ENCODE results near the gene ZNF165.

Gene ZNF165

GRCh38 chr6:28104392-28105244 lies 24.2 kb downstream of the ZNF165 start (continued):
- 0 out of 2 replicates have a peak, but pooled peaks have one; percentile 31 for TF ChIP-seq IKZF3 (tag by site-specific recombination; IDR thresholded peaks at IDR 0.05)
- TF ChIP-seq ZNF561 (tag by site-specific recombination; IDR thresholded peaks at IDR 0.05; ENCODE audit: borderline replicate concordance) = no peak
- TF ChIP-seq ZNF529 (tag by site-specific recombination; IDR thresholded peaks at IDR 0.05; ENCODE audit: insufficient replicate concordance) = no peak
- TF ChIP-seq, protein P1, sequence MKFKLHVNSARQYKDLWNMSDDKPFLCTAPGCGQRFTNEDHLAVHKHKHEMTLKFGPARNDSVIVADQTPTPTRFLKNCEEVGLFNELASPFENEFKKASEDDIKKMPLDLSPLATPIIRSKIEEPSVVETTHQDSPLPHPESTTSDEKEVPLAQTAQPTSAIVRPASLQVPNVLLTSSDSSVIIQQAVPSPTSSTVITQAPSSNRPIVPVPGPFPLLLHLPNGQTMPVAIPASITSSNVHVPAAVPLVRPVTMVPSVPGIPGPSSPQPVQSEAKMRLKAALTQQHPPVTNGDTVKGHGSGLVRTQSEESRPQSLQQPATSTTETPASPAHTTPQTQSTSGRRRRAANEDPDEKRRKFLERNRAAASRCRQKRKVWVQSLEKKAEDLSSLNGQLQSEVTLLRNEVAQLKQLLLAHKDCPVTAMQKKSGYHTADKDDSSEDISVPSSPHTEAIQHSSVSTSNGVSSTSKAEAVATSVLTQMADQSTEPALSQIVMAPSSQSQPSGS (tag by site-specific recombination; IDR thresholded peaks at IDR 0.05; ENCODE audit: low read depth) = no peak
- TF ChIP-seq ZNF76 (tag by site-specific recombination; IDR thresholded peaks at IDR 0.05; ENCODE audit: borderline replicate concordance, low read depth) = peak; percentile 30; the same call in 1 of the 2 replicates
- TF ChIP-seq WT1 (tag by site-specific recombination; IDR thresholded peaks at IDR 0.05) = no peak
- TF ChIP-seq ZNF302 (tag by site-specific recombination; IDR thresholded peaks at IDR 0.05; ENCODE audit: low read depth) = no peak
- TF ChIP-seq ZNF394 (tag by site-specific recombination; IDR thresholded peaks at IDR 0.05; ENCODE audit: borderline replicate concordance) = peak; percentile 24; the same call in 1 of the 2 replicates
- peak; percentile 41 for TF ChIP-seq SP2 (tag by site-specific recombination; IDR thresholded peaks at IDR 0.05)
- TF ChIP-seq CTCF (tag by site-specific recombination; IDR thresholded peaks at IDR 0.05) = peak; percentile 95
- 0 out of 2 replicates have a peak, but pooled peaks have one; percentile 30 for TF ChIP-seq ZBTB21 (tag by site-specific recombination; IDR thresholded peaks at IDR 0.05)
- no peak for TF ChIP-seq ZNF132 (tag by site-specific recombination; IDR thresholded peaks at IDR 0.05; ENCODE audit: borderline replicate concordance)
- TF ChIP-seq, protein P2, sequence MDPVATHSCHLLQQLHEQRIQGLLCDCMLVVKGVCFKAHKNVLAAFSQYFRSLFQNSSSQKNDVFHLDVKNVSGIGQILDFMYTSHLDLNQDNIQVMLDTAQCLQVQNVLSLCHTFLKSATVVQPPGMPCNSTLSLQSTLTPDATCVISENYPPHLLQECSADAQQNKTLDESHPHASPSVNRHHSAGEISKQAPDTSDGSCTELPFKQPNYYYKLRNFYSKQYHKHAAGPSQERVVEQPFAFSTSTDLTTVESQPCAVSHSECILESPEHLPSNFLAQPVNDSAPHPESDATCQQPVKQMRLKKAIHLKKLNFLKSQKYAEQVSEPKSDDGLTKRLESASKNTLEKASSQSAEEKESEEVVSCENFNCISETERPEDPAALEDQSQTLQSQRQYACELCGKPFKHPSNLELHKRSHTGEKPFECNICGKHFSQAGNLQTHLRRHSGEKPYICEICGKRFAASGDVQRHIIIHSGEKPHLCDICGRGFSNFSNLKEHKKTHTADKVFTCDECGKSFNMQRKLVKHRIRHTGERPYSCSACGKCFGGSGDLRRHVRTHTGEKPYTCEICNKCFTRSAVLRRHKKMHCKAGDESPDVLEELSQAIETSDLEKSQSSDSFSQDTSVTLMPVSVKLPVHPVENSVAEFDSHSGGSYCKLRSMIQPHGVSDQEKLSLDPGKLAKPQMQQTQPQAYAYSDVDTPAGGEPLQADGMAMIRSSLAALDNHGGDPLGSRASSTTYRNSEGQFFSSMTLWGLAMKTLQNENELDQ (tag by site-specific recombination; IDR thresholded peaks at IDR 0.05; ENCODE audit: low read depth) = no peak
- peak; percentile 83 for TF ChIP-seq ZXDB (tag by site-specific recombination; IDR thresholded peaks at IDR 0.05)
- peak; percentile 36 for TF ChIP-seq FEZF1 (tag by site-specific recombination; IDR thresholded peaks at IDR 0.05)
- 0 out of 2 replicates have a peak, but pooled peaks have one; percentile 24 for TF ChIP-seq ZNF18 (tag by site-specific recombination; IDR thresholded peaks at IDR 0.05)
- no peak for TF ChIP-seq ZNF292 (tag by site-specific recombination; IDR thresholded peaks at IDR 0.05; ENCODE audit: borderline replicate concordance, low read depth)
- peak; percentile 93 for TF ChIP-seq ZSCAN30 (tag by site-specific recombination; IDR thresholded peaks at IDR 0.05)
- no peak for TF ChIP-seq ZNF558 (tag by site-specific recombination; IDR thresholded peaks at IDR 0.05)
- no peak for TF ChIP-seq BCL6B (tag by site-specific recombination; IDR thresholded peaks at IDR 0.05)
- TF ChIP-seq, protein P3, sequence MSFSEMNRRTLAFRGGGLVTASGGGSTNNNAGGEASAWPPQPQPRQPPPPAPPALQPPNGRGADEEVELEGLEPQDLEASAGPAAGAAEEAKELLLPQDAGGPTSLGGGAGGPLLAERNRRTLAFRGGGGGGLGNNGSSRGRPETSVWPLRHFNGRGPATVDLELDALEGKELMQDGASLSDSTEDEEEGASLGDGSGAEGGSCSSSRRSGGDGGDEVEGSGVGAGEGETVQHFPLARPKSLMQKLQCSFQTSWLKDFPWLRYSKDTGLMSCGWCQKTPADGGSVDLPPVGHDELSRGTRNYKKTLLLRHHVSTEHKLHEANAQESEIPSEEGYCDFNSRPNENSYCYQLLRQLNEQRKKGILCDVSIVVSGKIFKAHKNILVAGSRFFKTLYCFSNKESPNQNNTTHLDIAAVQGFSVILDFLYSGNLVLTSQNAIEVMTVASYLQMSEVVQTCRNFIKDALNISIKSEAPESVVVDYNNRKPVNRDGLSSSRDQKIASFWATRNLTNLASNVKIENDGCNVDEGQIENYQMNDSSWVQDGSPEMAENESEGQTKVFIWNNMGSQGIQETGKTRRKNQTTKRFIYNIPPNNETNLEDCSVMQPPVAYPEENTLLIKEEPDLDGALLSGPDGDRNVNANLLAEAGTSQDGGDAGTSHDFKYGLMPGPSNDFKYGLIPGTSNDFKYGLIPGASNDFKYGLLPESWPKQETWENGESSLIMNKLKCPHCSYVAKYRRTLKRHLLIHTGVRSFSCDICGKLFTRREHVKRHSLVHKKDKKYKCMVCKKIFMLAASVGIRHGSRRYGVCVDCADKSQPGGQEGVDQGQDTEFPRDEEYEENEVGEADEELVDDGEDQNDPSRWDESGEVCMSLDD (tag by site-specific recombination; IDR thresholded peaks at IDR 0.05) = peak; percentile 99
- TF ChIP-seq ZNF37A (tag by site-specific recombination; IDR thresholded peaks at IDR 0.05) = no peak
- TF ChIP-seq, protein P4, sequence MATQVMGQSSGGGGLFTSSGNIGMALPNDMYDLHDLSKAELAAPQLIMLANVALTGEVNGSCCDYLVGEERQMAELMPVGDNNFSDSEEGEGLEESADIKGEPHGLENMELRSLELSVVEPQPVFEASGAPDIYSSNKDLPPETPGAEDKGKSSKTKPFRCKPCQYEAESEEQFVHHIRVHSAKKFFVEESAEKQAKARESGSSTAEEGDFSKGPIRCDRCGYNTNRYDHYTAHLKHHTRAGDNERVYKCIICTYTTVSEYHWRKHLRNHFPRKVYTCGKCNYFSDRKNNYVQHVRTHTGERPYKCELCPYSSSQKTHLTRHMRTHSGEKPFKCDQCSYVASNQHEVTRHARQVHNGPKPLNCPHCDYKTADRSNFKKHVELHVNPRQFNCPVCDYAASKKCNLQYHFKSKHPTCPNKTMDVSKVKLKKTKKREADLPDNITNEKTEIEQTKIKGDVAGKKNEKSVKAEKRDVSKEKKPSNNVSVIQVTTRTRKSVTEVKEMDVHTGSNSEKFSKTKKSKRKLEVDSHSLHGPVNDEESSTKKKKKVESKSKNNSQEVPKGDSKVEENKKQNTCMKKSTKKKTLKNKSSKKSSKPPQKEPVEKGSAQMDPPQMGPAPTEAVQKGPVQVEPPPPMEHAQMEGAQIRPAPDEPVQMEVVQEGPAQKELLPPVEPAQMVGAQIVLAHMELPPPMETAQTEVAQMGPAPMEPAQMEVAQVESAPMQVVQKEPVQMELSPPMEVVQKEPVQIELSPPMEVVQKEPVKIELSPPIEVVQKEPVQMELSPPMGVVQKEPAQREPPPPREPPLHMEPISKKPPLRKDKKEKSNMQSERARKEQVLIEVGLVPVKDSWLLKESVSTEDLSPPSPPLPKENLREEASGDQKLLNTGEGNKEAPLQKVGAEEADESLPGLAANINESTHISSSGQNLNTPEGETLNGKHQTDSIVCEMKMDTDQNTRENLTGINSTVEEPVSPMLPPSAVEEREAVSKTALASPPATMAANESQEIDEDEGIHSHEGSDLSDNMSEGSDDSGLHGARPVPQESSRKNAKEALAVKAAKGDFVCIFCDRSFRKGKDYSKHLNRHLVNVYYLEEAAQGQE (tag by site-specific recombination; IDR thresholded peaks at IDR 0.05) = 0 out of 2 replicates have a peak, but pooled peaks have one; percentile 27

All from HEK293 (cell line).